NCI-H128 (cell line): ENCODE measurements around the gene SLC9B2.

Source experiments
- DNase-seq: peaks from one replicate; lab custom pipeline; 2025; ENCODE audit not compliant: unreplicated experiment; lab: John Stamatoyannopoulos, UW

Gene SLC9B2

DNA sequence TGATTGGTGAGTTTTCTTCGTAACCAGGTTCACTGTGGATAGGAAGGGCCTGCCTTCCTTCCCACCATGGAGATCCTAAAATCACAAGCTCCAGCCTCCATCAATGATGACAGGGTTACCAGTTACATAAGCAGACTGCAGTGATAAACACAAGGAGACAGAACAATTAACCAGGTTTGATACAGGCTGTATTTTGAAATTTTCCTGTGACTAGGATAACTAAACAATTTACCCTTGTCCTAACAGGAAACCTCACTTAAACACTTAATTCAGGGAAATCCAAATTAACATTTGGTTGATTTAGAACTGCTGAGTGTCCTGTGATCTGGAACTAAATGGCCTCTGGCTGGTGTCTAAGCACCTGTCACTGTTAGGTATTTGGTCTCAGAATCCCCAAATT lies 3.1 kb upstream of the SLC9B2 start:
- DNase-seq: no peak

DNA sequence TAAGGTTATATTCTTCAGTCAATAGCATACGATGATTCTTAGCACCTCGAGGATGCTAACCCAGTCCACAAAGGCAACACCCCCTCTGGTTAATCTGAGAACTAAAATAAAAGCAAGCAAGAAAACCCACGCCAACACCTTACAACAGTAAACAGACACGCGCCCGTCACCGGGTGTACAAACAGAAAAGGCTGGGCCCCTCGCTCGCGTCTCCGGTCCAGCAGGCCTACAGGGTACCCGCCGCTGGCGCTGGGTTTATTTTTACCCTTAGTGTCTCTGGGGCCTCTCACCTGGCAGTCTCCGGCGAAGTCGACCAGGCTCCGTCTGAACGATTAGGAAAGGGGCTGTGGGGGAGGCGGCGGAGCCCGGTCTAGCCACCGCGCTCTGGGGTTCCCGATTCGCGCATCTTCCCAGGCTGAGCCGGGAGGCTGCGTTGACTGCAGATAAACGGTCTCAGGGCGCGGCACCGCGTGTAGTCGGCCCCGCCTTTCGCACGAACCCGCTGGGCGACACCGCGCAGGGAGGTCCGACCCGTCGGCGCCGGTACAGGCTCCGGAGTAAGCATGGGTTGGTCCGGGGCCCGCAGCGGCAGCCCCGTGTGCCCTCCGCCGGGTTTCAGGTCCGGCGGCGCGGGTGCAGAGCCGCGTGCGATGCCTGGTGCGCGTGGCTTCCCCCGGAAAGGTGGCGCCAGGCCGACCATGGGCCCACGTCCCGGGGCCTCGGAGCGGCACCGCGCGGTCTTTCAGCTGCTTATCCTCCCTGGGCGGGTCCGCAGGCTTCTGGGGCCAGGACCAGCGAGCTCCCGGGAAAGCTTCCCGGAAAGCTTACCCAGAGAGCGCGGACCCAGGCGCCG lies 441 bp downstream of the SLC9B2 start:
- peak; percentile 9 for DNase-seq

DNA sequence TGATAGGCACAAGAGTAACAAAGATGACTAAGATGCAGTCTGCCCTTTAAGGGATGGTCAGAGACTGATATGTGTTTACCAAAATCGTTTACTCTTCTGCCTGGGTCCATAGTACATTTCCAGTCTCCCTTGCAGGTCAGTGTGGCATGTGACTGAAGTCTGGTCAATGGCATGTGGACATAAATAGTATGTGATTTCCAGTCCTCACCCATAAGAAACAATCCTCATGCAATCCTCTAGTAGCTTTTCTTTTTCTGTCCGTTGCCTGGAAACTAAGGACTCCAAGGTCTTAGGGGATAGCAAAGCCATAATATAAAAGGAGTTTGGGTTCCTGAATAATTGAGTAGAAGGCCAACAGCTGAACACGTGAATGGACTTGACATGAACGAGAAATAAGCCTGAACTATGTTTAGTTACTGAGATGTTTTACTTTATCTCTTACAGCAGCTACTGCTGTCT lies 1.1 kb downstream of the SLC9B2 start:
- no peak for DNase-seq

DNA sequence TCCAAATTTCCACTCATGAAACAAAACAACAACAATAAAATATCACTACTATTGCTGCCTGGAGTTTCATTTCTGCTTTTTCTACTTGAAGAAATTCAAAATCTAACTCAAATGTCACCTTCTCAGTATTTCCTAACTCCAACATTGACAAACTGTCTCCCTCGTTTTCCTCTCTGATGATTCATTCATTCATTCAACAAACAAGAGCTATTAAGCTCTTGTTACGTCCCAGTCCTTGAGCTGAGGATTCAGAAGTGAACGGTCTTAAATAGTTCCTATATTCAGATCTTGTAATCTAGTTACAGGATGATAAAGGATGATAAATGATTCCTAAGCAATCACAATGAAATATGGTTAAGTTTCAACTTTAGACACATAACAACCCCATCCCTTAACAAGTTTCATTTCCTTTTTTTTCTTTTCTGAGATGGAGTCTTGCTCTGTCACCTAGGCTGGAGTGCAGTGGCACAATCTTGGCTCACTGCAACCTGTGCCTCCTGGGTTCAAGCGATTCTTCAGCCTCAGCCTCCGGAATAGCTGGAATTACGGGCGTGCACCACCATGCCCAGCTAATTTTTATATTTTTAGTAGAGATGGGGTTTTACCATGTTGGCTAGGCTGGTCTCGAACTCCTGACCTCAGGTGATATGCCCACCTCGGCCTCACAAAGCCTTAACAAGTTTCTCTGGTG lies 1.7 kb downstream of the SLC9B2 start:
- DNase-seq: no peak

DNA sequence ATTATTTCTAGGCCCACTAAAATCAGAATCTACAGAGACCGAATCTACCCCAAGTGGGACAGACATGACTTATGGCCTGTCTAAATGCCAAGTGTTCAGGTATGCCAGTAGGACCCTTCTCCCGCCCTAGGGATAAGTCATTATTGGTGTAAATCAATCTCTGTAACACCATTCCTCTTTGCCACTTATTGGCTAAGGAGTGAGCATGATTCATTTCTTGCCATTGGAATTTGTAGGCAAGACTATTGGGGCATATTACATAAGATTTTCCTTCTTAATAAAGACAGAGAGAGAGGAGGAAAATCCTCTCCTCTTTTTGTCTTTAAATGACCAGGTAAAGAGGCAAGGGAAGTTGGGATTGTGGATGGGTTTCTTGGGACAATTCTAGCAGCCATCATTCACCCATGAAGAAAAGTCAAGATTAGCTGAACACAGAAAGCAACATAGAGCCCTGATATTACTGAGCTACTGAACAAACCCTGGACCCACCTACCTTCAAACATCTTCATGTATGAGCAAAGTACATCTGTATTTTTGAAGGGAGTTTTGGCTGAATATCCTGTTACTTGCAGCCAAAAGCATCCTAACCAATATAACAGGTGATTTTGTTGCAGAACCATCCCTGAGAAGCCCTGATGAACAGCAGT lies 2.6 kb downstream of the SLC9B2 start:
- no peak for DNase-seq

DNA sequence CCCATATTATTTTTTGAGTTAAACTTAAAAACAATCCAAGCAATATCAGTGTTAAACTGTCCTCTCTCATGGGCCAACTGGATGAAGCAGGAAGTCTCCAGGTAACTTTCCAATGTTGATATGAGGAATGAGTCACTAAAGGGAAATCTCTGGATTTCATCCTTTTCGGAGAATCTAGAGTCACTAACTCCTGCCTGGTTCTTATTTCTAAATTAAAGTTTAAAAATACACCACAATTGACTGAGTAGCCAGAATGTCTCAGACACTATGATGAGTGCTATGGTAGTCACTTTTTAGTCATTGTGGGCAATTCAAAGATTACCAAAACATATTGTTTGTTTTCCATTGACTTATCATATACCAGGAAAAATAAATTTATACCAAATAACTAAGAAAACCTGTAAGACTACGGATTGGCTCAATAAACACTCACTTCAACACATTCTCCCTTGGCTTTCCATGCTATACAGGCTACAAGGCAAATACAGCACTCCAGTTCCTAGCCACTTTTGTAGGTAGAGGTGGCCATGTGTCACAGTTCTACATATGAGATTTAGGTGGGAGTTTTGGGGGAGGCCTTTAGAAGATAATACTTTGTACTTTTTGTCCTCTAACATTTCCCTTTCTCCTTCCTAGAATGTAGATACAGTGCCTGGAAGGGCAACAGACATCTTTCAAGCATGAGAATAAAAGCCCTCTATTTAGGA lies 8.6 kb downstream of the SLC9B2 start:
- DNase-seq: no peak

DNA sequence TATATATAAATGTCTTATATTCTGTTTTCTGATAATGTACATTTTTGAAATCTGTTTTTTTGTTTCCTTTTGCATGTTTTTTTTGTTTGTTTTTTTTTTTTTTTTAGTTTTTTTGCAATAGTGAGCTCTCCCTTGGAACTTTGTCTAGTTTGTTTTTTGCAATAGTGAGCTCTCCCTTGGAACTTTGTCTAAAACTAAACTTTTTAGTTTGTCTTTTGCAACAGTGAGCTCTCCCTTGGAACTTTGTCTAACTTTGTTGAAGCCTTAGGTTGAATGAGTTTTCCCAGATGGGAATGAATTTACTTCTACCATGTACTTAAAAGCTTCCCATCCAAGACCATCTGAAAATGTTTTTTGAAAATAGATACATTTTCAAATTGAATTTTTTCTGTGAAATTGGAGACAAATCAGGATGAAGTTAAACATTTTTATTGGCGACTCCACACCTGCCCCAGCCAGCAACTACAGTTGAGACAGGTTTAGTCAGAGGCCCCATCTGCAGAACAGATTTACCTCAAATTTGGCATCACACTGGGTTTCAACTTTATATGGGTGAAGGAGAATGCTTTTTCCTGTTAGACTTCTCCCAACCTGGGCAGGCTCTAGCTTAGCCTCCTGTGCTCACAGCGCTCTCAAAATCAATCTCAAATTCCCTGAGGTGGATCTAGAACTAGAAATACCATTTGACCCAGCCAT lies 16.0 kb downstream of the SLC9B2 start:
- no peak for DNase-seq

DNA sequence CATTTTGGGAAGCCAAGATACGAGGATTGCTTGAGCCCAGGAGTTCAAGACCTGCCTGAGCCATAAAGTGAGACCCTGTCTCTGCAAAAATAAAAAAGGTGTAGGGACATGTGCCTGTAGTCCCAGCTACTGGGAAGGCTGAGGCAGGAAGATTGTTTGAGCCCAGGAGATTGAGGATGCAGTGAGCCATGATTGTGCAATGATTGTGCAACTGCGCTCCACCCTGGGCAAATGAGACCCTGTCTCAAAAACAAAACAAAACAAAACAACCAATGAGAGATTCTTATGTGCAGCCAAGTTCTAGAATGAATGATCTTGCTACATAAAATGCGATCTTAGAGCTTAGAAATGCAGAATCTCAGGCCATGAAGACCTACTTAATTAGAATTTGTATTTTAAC lies 22.5 kb downstream of the SLC9B2 start:
- no peak for DNase-seq

DNA sequence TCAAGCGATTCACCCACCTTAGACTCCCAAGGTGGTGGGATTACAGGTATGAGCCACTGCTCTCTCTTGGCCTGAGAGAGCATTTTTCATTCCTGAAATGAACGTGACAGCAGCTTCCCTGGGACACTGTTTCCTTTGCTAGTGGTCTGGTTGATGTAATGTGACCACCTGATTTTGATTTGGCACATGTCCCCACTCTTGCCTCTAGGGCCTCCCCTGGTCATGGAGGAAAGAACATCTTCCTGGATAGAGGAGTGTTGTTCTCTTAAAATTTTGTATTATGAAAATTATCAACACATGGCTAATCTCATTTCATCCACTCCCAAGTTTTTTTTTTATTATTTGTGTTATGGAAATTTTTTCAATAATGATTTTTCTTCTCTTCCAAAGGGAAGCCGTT lies 23.8 kb downstream of the SLC9B2 start:
- no peak for DNase-seq

DNA sequence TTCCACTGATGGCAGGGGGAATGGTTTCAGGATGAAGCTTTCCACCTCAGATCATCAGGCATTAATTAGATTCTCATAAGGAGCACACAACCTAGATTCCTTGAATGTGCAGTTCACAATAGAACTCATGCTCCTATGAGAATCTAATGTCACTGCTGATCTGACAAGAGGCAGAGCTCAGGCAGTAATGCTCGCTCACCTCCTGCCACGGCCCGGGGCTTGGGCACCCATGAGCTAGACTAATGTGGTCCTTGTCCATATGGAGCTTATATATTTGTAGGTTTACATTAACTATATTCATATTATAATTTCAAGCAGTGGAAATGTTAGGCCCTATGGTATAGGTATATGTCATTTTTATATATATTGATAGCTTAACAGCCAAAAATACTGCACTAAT lies 24.4 kb downstream of the SLC9B2 start:
- DNase-seq: no peak

DNA sequence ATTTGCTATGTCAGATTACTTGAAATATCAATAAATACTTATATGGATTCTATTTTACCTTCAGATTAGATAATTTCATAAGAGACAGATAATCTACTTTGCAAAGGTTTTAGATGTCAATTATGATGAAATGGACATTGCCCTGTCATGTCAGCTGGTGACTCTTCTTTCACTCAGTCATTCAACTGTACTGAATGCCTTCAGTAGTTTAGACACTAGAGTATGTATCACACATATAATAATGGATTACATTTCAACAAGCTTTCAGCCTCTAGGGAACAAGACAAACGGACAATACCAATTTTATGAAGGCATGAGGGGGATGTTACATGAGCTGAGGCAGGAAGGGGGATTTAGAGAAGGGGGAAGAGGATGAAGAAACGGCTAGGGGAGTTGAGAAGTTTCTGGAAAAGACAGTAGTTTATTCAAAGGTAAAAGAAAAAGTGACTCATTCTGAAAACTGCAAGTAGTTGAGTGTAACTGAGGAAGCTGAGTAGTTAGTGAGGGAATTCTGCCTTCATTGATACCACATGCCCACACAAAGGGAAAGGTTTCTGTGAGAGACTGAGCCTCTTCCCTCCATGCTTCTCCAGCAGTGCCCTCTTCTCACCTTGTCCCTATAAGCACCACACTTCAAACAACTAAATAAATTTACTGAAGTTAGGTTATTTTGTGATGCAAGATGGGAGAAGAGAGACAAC lies 25.7 kb downstream of the SLC9B2 start:
- no peak for DNase-seq

DNA sequence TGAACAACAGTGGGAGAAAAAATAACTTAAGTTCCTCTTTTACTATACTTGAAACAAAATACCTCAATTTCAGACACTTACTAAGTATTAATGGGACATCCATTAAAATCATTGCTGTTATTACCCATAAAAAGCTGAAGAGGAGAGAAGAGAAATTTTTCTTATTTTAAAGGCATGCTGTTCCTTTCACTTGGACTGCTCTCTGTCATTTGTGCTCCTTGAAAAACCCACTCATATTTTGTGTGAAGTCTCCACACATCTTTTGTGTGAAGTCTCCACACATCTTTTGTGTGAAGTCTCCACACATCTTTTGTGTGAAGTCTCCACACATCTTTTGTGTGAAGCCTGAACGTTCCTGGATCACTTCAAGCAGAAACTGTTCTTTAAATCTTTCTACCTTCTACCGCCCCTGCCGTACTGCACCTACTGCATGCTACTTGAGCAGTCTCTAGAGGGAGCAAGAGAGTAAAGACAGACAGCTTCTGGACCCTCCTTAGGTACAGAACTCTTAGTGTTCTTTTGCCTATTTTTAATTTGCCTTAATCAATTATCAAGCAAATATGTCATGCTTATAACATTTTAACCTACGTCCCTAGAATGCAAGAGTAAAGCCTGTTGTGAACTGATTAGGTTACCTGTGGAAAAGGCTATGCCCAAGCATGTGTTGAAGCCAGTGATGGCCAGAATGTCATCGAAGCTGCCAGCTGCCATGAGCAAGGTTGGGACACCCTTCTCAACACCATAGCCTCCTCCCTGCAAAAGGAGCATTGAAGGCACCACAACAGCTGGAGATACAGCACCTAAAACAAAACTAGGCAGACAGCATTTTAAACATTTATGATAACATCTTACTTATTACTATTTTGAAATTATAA lies 29.9 kb downstream of the SLC9B2 start:
- DNase-seq: no peak

DNA sequence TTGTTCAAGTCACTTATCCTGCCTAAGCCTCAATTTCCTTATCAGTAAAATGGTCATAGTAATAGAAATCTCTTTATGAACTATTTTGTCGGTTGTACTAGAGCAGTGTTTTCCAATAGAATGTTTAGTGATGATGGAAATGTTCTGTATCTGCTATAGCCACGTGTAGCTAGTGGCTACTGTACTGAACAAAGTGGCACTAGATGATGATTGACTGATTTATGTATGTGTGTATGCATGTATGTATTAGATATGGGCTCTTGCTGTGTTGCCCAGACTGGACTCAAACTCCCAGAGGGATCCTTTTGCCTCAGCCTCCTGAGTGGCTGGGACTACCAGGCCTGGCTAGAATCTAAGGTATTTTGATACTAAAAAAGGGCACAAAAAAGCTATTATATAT lies 32.4 kb downstream of the SLC9B2 start:
- no peak for DNase-seq

DNA sequence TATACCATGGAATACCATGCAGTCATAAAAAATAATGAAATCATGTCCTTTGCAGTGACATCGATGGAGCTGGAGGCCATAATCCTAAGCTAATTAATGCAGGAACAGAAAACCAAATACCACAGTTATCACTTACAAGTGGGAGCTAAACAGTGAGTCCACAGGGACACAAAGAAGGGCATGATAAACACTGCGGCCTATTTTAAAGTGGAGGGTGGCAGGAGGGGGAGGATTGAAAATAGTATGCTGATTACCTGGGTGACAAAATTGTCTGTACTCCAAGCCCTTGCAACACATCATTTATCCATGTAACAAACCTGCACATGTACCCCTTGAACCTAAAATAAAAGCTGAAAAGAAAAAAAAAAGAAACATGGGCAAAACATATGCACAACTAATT lies 40.4 kb downstream of the SLC9B2 start:
- DNase-seq: no peak

DNA sequence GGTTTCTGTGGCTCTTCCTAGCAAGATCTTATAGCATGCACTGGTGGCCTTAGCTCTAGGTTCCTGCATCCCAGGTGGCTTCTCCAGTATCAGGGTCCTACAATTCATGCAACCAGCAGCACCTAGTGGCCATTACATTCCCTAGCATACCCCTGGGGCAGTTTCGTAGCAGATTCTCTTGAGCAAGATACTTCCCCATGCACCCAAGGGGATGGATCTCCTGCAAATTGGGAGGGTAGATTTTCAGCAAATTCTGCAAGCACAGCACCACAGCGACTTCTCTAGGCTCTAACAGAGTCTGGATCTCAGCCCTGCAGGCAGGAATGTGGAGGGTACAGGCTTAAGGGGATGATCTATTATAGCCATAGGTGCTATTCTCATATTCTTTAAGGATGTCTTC lies 44.0 kb downstream of the SLC9B2 start:
- no peak for DNase-seq

DNA sequence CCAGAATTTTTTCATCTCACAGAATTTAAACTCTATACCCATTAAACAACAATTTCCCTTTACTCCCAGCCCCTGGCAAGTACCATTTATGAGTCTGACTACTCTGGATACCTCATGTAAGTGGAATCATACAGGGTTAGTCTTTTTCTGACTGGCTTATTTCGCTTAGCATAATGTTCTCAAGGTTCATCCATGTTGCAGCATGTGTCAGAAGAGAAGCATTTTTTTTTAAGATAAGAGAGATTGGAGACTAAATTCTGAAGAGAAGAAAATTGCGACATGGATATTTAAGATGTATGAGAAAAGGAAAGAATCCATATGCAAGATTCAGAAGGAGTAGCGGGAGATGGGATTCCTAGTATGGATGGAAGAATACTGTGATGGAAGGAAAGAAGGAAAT lies 45.8 kb downstream of the SLC9B2 start:
- no peak for DNase-seq

DNA sequence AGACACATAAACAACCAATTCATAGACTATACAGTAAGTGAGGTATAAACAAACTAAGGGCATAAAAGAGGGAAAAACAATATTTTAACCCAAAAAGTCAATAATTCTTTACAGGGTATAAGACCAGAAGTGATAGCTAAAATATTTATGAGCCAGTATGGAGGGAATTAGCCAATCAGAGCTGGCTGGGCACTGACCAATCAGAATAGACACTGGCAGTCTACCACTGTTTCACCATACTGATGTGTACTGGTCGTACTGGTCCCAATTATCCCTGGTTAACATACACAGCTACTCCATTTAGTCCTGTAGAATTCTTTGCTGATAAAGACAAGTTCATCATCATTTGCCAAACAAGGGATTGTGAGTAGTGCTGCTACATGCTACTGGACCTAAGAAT lies 47.3 kb downstream of the SLC9B2 start:
- DNase-seq: no peak

DNA sequence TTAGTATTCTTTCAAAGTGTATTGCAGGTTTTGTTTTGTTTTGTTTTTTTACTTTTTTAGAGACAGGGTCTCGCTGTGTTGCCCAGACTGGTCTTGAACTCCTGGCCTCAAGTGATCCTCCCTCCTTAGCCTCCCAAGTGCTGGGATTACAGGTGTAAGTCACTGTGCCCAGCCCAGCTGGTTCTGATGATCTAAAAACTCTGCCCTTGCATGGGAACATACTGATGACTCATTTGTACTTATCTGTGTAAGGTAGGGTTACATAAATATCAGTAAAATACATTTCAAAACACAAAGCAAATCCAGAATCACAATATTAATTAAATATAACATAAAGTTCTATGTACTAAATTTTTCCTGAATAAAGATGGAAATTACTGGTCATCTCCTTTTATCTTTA lies 49.7 kb downstream of the SLC9B2 start:
- DNase-seq: no peak

DNA sequence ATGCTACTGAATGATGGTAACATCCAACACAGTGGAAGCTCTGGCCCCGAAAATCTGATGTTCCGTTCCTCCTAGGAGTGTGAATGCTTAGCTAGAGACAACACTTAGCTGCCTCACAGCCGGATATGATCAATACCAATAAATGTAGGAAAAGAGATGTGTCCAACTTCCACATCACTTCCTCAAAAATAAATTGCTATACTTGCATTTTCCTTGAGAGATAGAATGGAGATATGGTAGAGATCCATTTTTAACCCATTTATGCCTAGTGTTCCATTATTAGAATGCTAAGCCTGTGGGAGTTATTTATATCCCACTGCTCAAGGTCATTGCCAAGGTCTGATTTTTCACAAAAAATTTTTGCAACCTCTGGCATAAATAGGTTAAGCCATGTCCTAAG lies 51.6 kb downstream of the SLC9B2 start:
- DNase-seq: no peak
